Suprapubic skin (tissue), 3 donors: ENCODE results near the gene RHOD.

Experiments used
- EP300 ChIP-seq: sonication (generic); formaldehyde crosslinking; IDR thresholded peaks from one replicate; pipeline ENCODE4 v1.6.1; 2017; ENCODE audit warnings: antibody characterized with exemption
- TF ChIP-seq, protein P1 (sequence below), 2 donors: fragments of 200-600 bp in 1 of 2; fragments of 450-650 bp in 1 of 2; sonication (generic) in 1 of 2; IDR thresholded peaks; one replicate each; pipeline ENCODE4 v1.5.1; 2016 to 2019; ENCODE audit warnings: antibody characterized with exemption in 2 of 2, mild to moderate bottlenecking in 1 of 2, moderate library complexity in 1 of 2

DNA sequence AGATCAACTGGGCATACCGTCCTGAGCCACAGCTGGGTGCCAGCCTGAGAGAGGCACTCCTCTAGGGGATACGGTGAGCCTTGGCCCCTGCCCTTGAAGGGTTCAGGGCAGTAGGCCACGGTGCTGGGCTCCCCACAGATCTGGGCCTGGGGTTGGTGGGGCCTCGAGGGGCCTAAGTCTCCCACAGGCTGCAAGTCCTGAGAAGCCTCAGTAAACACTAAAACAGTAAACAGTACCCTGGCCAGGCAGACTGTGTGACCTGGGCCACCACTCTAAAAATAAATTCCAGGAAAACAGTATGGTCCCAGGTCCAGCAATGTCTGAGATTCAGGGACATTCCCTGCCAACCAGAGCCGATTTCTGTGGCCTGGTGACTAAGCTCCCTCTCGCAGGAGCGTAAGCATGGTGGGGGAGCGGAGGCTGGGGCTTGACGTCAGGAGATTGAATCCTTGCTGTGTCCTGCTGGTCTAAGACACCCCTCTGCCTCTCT, 2.3 kb upstream of the RHOD start:
- TF ChIP-seq, protein P1, sequence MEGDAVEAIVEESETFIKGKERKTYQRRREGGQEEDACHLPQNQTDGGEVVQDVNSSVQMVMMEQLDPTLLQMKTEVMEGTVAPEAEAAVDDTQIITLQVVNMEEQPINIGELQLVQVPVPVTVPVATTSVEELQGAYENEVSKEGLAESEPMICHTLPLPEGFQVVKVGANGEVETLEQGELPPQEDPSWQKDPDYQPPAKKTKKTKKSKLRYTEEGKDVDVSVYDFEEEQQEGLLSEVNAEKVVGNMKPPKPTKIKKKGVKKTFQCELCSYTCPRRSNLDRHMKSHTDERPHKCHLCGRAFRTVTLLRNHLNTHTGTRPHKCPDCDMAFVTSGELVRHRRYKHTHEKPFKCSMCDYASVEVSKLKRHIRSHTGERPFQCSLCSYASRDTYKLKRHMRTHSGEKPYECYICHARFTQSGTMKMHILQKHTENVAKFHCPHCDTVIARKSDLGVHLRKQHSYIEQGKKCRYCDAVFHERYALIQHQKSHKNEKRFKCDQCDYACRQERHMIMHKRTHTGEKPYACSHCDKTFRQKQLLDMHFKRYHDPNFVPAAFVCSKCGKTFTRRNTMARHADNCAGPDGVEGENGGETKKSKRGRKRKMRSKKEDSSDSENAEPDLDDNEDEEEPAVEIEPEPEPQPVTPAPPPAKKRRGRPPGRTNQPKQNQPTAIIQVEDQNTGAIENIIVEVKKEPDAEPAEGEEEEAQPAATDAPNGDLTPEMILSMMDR (IDR thresholded peaks at IDR 0.05), result no peak
- TF ChIP-seq EP300, result no peak
